Endothelial cell of hepatic sinusoid (primary cell): Measurements from ENCODE around the gene SMAD1.
"Not testable (repeated sequence)": the region's sequence is repeated elsewhere in the genome, so short reads cannot be mapped to it uniquely, and the experiment has no call there.

Source experiments
- in situ Hi-C: cut with HindIII; loops from 2 replicates; pipeline ENCODE4 v1.10.0; 2017; ENCODE audit warnings: low sequenced_read_pairs

Gene SMAD1

GRCh38 chr4:145554691-145555090, 73.0 kb downstream of the SMAD1 start:
- in situ Hi-C loops: no loop called here

GRCh38 chr4:145557720-145558119, 76.1 kb downstream of the SMAD1 start:
- in situ Hi-C loops: no loop called here

GRCh38 chr4:145563293-145563985, 81.8 kb downstream of the SMAD1 start:
- in situ Hi-C loops: no loop called here

GRCh38 chr4:145564540-145564939, 82.9 kb downstream of the SMAD1 start:
- in situ Hi-C loops: no loop called here

GRCh38 chr4:145565328-145565727, 83.7 kb downstream of the SMAD1 start:
- in situ Hi-C loops: no loop called here

GRCh38 chr4:145566086-145566708, 84.5 kb downstream of the SMAD1 start:
- in situ Hi-C loops: no loop called here

GRCh38 chr4:145566768-145567167, 85.1 kb downstream of the SMAD1 start:
- in situ Hi-C loops: no loop called here

GRCh38 chr4:145567516-145567915, 85.9 kb downstream of the SMAD1 start:
- in situ Hi-C loops: no loop called here

- in situ Hi-C loops: not testable (repeated sequence)
These were observed 92.9 kb downstream of the SMAD1 start for GRCh38 chr4:145574546-145574945.

GRCh38 chr4:145580906-145581305, 99.3 kb downstream of the SMAD1 start:
- in situ Hi-C loops: no loop called here

GRCh38 chr4:145583191-145584055, 101.8 kb downstream of the SMAD1 start:
- in situ Hi-C loops: no loop called here

- in situ Hi-C loops: no loop called here
These were observed 105.6 kb downstream of the SMAD1 start for GRCh38 chr4:145587088-145587754.

GRCh38 chr4:145589381-145589780, 107.7 kb downstream of the SMAD1 start:
- in situ Hi-C loops: not testable (repeated sequence)

- in situ Hi-C loops: no loop called here
These were observed 108.5 kb downstream of the SMAD1 start for GRCh38 chr4:145589916-145590702.

GRCh38 chr4:145602129-145602760, 120.6 kb downstream of the SMAD1 start:
- in situ Hi-C loops: loop anchor here (25.0 kb wide), 1 partner anchor 365 kb away; no protein-coding TSS in a partner anchor

GRCh38 chr4:145605941-145606340, 124.3 kb downstream of the SMAD1 start:
- in situ Hi-C loops: loop anchor here (25.0 kb wide), 1 partner anchor 369 kb away; no protein-coding TSS in a partner anchor
